Measurements from ENCODE around the gene RAD23A. TPM values are rescaled to one million over a fixed set of nuclear protein-coding genes. Genes with fewer than 3 reads are reported as not detected.

The RAD23A gene
- total and polyA plus RNA-seq, 9 of the 15 experiments (the other 6 are each of a cell fraction or from before 2014, with no cell fraction given): 9.5 to 181 (median 101) TPM

DNA sequence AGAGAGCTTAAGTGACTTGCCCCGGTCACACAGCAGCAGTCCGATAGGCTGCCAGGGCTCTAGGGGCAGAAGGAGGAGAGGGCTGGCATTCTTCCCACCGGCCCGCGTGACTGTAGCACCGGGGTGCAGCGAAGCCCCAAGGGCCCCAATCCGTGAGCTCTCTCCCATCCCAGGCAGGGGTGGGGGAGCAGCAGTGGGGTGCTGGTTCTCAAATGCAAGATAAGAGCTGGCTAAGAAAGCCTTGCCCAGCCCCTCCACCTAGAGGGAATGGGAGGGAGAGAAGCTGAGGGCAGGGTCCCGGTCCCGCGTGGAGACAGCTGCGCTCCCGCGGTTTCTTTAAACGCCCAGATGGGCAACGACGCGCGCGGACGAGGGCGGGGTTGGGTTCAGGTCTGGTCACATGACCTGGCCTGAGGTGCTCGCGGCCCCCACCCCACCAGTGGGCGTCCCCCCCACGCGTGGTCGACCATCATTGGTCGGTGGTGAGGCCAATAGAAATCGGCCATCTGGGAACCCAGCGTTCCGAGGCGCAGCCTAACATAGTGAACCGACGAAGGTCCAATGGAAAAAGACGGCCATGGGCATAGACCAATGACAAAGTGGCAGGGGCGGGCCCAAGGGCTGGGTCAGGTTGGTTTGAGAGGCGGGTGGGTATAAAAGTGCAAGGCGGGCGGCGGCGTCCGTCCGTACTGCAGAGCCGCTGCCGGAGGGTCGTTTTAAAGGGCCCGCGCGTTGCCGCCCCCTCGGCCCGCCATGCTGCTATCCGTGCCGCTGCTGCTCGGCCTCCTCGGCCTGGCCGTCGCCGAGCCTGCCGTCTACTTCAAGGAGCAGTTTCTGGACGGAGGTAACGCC lies 7.5 kb upstream of the RAD23A start, which contains the start of gene CALR (continued):
- 0 out of 2 replicates have a peak, but pooled peaks have one; percentile 32 for TF ChIP-seq PREB (CRISPR knock-in tag; IDR thresholded peaks at IDR 0.05)
- TF ChIP-seq NR2C1 (IDR thresholded peaks at IDR 0.05): peak; percentile 46; the same call in 1 of the 2 replicates
- no peak for TF ChIP-seq NR2C1 (tag; IDR thresholded peaks at IDR 0.05)
- TF ChIP-seq SP2 (IDR thresholded peaks at IDR 0.05; ENCODE audit: extremely low read depth, low read depth, low read length, poor library complexity, severe bottlenecking): peak; percentile 87
- no peak for TF ChIP-seq MAFF (IDR thresholded peaks at IDR 0.05; ENCODE audit: low read length)
- TF ChIP-seq MITF (IDR thresholded peaks at IDR 0.05): peak; percentile 57
- TF ChIP-seq, protein P1, sequence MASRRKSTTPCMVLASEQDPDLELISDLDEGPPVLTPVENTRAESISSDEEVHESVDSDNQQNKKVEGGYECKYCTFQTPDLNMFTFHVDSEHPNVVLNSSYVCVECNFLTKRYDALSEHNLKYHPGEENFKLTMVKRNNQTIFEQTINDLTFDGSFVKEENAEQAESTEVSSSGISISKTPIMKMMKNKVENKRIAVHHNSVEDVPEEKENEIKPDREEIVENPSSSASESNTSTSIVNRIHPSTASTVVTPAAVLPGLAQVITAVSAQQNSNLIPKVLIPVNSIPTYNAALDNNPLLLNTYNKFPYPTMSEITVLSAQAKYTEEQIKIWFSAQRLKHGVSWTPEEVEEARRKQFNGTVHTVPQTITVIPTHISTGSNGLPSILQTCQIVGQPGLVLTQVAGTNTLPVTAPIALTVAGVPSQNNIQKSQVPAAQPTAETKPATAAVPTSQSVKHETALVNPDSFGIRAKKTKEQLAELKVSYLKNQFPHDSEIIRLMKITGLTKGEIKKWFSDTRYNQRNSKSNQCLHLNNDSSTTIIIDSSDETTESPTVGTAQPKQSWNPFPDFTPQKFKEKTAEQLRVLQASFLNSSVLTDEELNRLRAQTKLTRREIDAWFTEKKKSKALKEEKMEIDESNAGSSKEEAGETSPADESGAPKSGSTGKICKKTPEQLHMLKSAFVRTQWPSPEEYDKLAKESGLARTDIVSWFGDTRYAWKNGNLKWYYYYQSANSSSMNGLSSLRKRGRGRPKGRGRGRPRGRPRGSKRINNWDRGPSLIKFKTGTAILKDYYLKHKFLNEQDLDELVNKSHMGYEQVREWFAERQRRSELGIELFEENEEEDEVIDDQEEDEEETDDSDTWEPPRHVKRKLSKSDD (conservative IDR thresholded peaks at IDR 0.05; ENCODE audit: low read length): peak; percentile 15; the same call in 1 of the 2 replicates
- TF ChIP-seq NCOA1 (IDR thresholded peaks at IDR 0.05; ENCODE audit: low read depth): no peak
- no peak for TF ChIP-seq ZNF239 (CRISPR knock-in tag; IDR thresholded peaks at IDR 0.05)
- peak; percentile 97 for TF ChIP-seq ASH1L (IDR thresholded peaks at IDR 0.05; ENCODE audit: borderline replicate concordance, low read depth, partially characterized antibody)
- TF ChIP-seq KDM5B (IDR thresholded peaks at IDR 0.05; ENCODE audit: insufficient replicate concordance, low read depth, low read length): peak; percentile 99
- peak; percentile 82 for TF ChIP-seq MTA2 (IDR thresholded peaks at IDR 0.05; ENCODE audit: low read depth)
- no peak for TF ChIP-seq ETS2 (tag; IDR thresholded peaks at IDR 0.05; ENCODE audit: borderline replicate concordance, poor library complexity, severe bottlenecking)
- TF ChIP-seq OTX1 (CRISPR knock-in tag; IDR thresholded peaks at IDR 0.05): 0 out of 2 replicates have a peak, but pooled peaks have one; percentile 19
- no peak for TF ChIP-seq SREBF1 (IDR thresholded peaks at IDR 0.05; ENCODE audit: borderline replicate concordance, low read depth, low read length)
- TF ChIP-seq MCM2 (IDR thresholded peaks at IDR 0.05; ENCODE audit: low read depth): no peak
- TF ChIP-seq THRAP3 (IDR thresholded peaks at IDR 0.05; ENCODE audit: borderline replicate concordance): no peak
- no peak for TF ChIP-seq ZNF785 (CRISPR knock-in tag; IDR thresholded peaks at IDR 0.05)
- no peak for TF ChIP-seq NFIX (CRISPR knock-in tag; IDR thresholded peaks at IDR 0.05; ENCODE audit: low read depth)
- TF ChIP-seq RFX1 (IDR thresholded peaks at IDR 0.05): no peak
- TF ChIP-seq, protein P2, sequence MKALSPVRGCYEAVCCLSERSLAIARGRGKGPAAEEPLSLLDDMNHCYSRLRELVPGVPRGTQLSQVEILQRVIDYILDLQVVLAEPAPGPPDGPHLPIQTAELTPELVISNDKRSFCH (CRISPR knock-in tag; IDR thresholded peaks at IDR 0.05): no peak
- TF ChIP-seq, protein P2 (tag; IDR thresholded peaks at IDR 0.05): peak; percentile 68
- no peak for TF ChIP-seq ZNF717 (CRISPR knock-in tag; IDR thresholded peaks at IDR 0.05)
- no peak for TF ChIP-seq CAMTA2 (CRISPR knock-in tag; conservative IDR thresholded peaks at IDR 0.05)

Measured in K562 (cell line).